ENCODE measurements around the gene OOEP. TPM values are rescaled to one million over a fixed set of nuclear protein-coding genes. Genes with fewer than 3 reads are reported as not detected.
"Not testable (repeated sequence)": the region's sequence is repeated elsewhere in the genome, so short reads cannot be mapped to it uniquely, and the experiment has no call there.

The OOEP gene
- total RNA-seq, 1 donor from 2014 or later: not detected

DNA sequence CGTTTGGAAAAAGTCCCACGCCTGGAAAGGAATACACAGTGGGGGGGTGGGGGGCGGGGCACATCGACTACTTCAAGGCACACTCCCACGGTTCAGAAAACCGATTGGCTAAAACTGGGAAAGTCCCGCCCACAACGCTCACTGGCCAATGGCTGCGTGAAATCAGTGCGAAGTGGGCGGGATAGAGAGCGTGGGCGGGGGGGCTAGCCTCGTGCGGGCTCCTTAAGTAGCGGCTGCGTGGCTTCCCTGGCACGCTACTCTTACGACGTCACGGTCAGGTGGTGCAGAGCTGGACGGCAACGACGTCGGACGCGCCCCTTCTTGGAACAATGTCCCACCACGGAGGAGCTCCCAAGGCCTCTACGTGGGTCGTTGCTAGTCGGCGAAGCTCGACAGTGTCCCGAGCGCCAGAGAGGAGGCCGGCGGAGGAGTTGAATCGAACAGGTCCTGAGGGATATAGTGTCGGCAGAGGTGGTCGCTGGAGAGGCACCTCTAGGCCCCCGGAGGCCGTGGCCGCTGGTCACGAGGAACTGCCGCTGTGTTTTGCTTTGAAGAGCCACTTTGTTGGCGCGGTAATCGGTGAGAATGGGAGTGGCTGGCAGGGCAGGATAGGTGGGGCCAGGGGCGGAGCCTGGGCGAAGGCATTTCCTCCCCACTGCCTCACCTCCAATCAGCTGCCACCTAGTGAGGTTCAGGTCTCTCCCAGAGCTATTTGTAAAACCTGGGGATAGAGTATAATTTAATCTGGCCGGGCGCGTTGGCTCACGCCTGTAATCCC lies 25.1 kb upstream of the OOEP start, which contains the start of gene DDX43:
Gene DDX43 (plus strand): TSS at position 252 of the 778 bp plus-strand sequence. CDS start 78 bp downstream, at position 330.
- DNase-seq (ENCODE audit: low read depth): no peak
- H3K4me3 ChIP-seq (ENCODE audit: low read depth, low read length): peak within 1 kb of the TSS; percentile 32
- TF ChIP-seq, protein P1, sequence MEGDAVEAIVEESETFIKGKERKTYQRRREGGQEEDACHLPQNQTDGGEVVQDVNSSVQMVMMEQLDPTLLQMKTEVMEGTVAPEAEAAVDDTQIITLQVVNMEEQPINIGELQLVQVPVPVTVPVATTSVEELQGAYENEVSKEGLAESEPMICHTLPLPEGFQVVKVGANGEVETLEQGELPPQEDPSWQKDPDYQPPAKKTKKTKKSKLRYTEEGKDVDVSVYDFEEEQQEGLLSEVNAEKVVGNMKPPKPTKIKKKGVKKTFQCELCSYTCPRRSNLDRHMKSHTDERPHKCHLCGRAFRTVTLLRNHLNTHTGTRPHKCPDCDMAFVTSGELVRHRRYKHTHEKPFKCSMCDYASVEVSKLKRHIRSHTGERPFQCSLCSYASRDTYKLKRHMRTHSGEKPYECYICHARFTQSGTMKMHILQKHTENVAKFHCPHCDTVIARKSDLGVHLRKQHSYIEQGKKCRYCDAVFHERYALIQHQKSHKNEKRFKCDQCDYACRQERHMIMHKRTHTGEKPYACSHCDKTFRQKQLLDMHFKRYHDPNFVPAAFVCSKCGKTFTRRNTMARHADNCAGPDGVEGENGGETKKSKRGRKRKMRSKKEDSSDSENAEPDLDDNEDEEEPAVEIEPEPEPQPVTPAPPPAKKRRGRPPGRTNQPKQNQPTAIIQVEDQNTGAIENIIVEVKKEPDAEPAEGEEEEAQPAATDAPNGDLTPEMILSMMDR (conservative IDR thresholded peaks at IDR 0.05; ENCODE audit: low read depth, low read length): no peak

DNA sequence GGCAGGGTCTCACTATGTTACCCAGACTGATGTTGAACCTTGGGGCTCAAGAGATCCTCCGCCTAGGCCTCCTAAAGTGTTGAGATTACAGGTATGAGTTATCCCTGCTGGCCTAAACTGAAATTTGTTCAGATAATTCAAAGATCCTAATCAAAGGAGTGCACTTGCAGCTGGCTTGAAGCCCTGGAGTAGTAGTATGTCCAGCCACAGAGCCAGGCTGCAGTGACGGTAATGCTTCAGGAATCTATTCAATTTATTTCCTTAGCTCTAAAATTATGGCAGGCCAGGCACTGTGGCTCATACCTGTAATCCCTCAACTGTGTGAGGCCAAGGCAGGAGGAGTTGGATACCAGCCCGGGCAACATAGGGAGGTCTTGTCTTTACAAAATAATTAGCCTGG lies 23.6 kb upstream of the OOEP start:
- TF ChIP-seq, protein P1 (conservative IDR thresholded peaks at IDR 0.05; ENCODE audit: low read depth, low read length): no peak
- DNase-seq (ENCODE audit: low read depth): no peak

DNA sequence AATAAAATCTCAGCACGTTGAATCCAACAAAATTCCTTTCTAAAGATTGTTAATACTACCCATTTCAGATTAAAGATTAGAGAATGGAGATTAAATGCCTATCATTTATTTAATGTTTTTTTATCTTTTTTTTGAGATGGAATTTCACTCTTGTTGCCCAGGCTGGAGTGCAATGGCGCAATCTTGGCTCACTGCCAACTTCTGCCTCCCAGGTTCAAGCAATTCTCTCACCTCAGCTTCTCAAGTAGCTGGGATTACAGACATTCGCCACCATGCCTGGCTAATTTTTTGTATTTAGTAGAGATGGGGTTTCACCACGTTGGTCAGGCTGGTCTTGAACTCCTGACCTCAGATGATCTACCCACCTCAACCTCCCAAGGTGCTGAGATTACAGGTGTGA lies 22.5 kb upstream of the OOEP start:
- not testable (repeated sequence) for DNase-seq (ENCODE audit: low read depth); H3K4me3 ChIP-seq (ENCODE audit: low read depth, low read length)

More for the DNA sequence above, 23.6 kb upstream of the OOEP start:
- no peak overlapping the region for H3K4me3 ChIP-seq (ENCODE audit: low read depth, low read length)

DNA sequence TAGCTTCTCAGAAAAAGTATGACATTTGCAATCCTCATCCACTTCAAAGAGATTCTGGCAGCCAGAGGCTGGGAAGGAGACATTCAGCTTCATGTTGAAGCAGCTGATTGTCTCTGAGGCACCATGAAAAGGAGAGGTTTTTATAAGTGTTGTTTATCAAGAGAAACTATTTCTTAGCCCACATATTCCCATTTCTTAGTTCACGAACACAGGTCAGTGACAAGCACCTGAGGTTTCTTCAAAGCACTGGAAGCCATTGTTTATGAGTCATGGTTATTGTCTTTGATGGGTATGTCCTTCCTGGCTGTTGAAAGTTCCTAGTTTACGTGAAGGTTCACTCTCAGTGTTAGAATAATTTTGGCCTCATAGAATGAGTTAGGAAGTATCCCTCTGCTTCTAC lies 22.0 kb upstream of the OOEP start:
- no peak for DNase-seq (ENCODE audit: low read depth)
- H3K4me3 ChIP-seq (ENCODE audit: low read depth, low read length): no peak overlapping the region
- TF ChIP-seq, protein P1 (conservative IDR thresholded peaks at IDR 0.05; ENCODE audit: low read depth, low read length): no peak

DNA sequence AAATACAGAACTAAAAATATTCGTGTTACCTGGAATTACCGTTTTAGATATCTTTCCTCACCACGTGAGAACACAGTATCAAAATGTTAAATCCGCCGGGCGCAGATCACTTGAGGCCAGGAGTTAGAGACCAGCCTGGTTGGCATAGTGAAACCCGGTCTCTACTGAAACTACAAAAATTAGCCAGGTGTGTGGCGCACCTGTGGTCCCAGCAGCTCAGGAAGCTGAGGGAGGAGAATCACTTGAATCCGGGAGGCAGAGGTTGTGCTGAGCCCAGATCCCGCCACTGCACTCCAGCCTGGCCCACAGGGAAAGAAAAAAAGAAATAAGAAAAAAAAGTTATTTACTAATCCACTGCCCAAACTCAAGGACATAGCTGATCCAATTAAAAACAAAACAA lies 20.2 kb upstream of the OOEP start:
- TF ChIP-seq, protein P1 (conservative IDR thresholded peaks at IDR 0.05; ENCODE audit: low read depth, low read length): no peak
- H3K4me3 ChIP-seq (ENCODE audit: low read depth, low read length): no peak overlapping the region
- no peak for DNase-seq (ENCODE audit: low read depth)

DNA sequence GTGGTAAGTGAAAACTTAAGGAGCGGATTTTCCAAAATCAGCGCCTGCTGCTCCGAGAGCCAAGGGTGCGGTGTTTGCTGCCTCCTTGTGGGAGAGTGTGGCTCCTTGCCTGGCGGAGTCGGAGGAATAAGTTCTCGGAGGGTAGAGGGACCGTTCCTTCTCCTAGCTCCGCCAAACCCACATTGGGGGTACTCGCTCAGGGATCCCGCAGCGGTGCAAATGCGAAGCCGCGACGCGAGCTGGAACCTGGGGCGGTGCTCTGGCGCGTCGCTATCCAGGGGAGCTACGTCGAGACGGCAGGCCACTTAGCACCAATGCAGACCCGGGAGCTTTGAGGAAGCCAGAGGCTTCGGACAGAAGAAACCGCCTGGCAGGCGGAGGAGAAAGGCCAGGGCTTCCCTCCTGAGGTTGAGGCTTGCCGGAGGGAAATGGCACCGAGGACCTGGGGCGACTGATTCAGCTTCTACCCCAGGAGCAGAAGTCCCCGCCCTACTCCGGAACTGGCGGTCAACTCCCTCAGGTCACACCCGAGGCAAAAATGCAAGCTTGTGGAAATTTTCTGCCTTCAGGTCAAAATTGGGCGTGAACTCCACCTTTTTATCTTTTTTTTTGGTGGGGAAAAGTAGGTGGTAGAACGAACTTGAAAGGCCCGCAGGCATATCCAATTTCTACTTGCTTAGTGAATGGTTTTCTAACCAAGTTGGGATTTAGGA lies 19.3 kb upstream of the OOEP start:
- TF ChIP-seq, protein P1 (conservative IDR thresholded peaks at IDR 0.05; ENCODE audit: low read depth, low read length): peak; percentile 88
- no peak for DNase-seq (ENCODE audit: low read depth)
- H3K4me3 ChIP-seq (ENCODE audit: low read depth, low read length): peak overlapping the region; percentile 67

DNA sequence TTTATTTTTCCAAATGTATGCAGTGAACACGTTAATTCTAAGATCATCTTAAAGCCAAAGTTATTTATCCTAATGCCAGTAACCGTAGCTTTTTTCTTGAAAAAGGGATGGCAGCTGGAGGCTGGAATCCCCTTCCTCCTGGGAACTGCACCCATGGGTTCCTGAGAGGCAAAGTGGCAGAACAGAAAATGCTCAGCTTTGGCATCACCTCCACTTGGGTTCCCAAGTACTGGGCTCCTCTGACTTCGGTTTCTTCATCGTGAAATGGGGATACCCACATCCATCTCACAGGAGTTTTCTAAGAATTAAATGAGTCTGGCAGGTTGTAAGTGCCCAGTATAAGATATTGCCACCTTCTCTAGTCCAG lies 18.7 kb upstream of the OOEP start:
- no peak for DNase-seq (ENCODE audit: low read depth)
- H3K4me3 ChIP-seq (ENCODE audit: low read depth, low read length): peak overlapping the region; percentile 67
- TF ChIP-seq, protein P1 (conservative IDR thresholded peaks at IDR 0.05; ENCODE audit: low read depth, low read length): no peak

Measured in epithelial cell of proximal tubule (primary cell).